Body of pancreas (tissue), 4 donors: ENCODE results near the gene DOHH.

Experiments used
- CTCF ChIP-seq, 7 experiments: fragments of 450-650 bp in 4 of 7; fragments of 200-600 bp in 3 of 7; sonication (generic) in 3 of 7; IDR thresholded peaks; one replicate each; pipeline ENCODE4 v1.5.1; 2016 to 2019; ENCODE audit warnings: antibody characterized with exemption in 7 of 7
- POLR2A ChIP-seq, 3 donors: fragments of 450-650 bp; IDR thresholded peaks; one replicate each; pipeline ENCODE4 v1.6.1; 2016; ENCODE audit warnings: antibody characterized with exemption in 3 of 3, mild to moderate bottlenecking in 2 of 3

- TF ChIP-seq CTCF (IDR thresholded peaks at IDR 0.05): no peak
- TF ChIP-seq POLR2A (IDR thresholded peaks at IDR 0.05): no peak
Measured at GRCh38 chr19:3517638-3518037, 17.2 kb upstream of the DOHH start.
